HepG2 (cell line): ENCODE measurements around the gene TBC1D16. TPM values are rescaled to one million over a fixed set of nuclear protein-coding genes. Genes with fewer than 3 reads are reported as not detected.
A peak's percentile ranks its signal among the peaks of the same experiment; 100 is the strongest.

Experiments used
- ATAC-seq: fragments of 200-7000 bp; cut with Tn5 transposase; 3 replicates; pipeline ENCODE4 v1.9.1; 2020; ENCODE audit warnings: mild to moderate bottlenecking, moderate library complexity
- BruUV-seq: library from RNA; stranded (reverse); fragments of 400-500 nt; replicated peaks from 2 replicates; lab custom pipeline; 2021; lab: Mats Ljungman, UMichigan
- CTCF ChIA-PET: fragments of 300-600 bp; formaldehyde crosslinking; extraction: SDS; loops from one replicate; lab custom pipeline; 2021; ENCODE audit warnings: low total read pairs, inconsistent platforms, low intra/inter-chr PET ratio; lab: Yijun Ruan, JAX
- POLR2A ChIA-PET: fragments of 350-600 bp; sonication (Branson Sonifier 250); formaldehyde crosslinking; loops from one replicate; lab custom pipeline; 2020; ENCODE audit warnings: antibody characterized with exemption, inconsistent platforms; lab: Yijun Ruan, JAX
- DNase-seq: peaks from one replicate; pipeline ENCODE4 v3.0.0-alpha.2; 2015; ENCODE audit warnings: low spot score
- FAIRE-seq: peaks from 3 replicates; lab custom pipeline; 2011; peaks lifted over from hg19 to GRCh38; lab: Jason Lieb, UNC
- H2AFZ ChIP-seq: one replicate; pipeline ENCODE4 v1.6.1; 2011; ENCODE audit warnings: low read length, inconsistent platforms
- H3K27ac ChIP-seq: fragments of 300-600 bp; 3 replicates; pipeline ENCODE4 v1.8.0; 2011; ENCODE audit warnings: mixed run types, mild to moderate bottlenecking, mixed read lengths, low read length, inconsistent platforms; ENCODE audit not compliant: insufficient read depth; ENCODE audit errors: extremely low read length
- H3K27me3 ChIP-seq, 2 experiments: fragments of 200-600 bp in 1 of 2; 2 replicates in 1 of 2; 3 replicates in 1 of 2; pipeline versions ENCODE4 v1.6.0 to v1.8.0; 2011; ENCODE audit warnings: low read length in 2 of 2, mild to moderate bottlenecking in 2 of 2, moderate library complexity in 2 of 2, inconsistent platforms in 1 of 2; ENCODE audit not compliant: insufficient read depth in 2 of 2, control insufficient read depth in 1 of 2
- H3K36me3 ChIP-seq, 2 experiments: fragments of 200-600 bp in 1 of 2; replicated peaks in 1 of 2; 2 replicates in 1 of 2; 3 replicates in 1 of 2; pipeline versions ENCODE4 v1.5.1 to v1.8.0; 2011; ENCODE audit warnings: low read length in 2 of 2, inconsistent platforms in 1 of 2; ENCODE audit not compliant: insufficient read depth in 2 of 2, control insufficient read depth in 1 of 2
- H3K4me1 ChIP-seq: 2 replicates; pipeline ENCODE4 v1.5.1; 2012; ENCODE audit warnings: low read length, inconsistent platforms; ENCODE audit not compliant: insufficient read depth
- H3K4me2 ChIP-seq: 2 replicates; pipeline ENCODE4 v1.6.0; 2011; ENCODE audit warnings: low read depth, low read length, inconsistent platforms
- H3K4me3 ChIP-seq, 3 experiments: fragments of 200-600 bp in 1 of 3; sonication (generic), shearing (Covaris generic) in 1 of 3; replicated peaks in 1 of 3; 2 replicates each; pipeline ENCODE4 v1.5.1; 2011 to 2016; ENCODE audit warnings: low read length in 3 of 3, inconsistent platforms in 2 of 3, low read depth in 2 of 3, mild to moderate bottlenecking in 2 of 3, control low read depth in 1 of 3, mixed read lengths in 1 of 3; ENCODE audit not compliant: insufficient read depth in 1 of 3
- H3K79me2 ChIP-seq: one replicate; pipeline ENCODE4 v1.6.1; 2011; ENCODE audit warnings: low read length, inconsistent platforms; ENCODE audit not compliant: insufficient read depth
- H3K9ac ChIP-seq: 2 replicates; pipeline ENCODE4 v1.6.0; 2011; ENCODE audit warnings: mild to moderate bottlenecking, low read depth, low read length, inconsistent platforms; ENCODE audit not compliant: insufficient read depth
- H3K9me3 ChIP-seq: 2 replicates; pipeline ENCODE4 v1.5.1; 2012; ENCODE audit warnings: mild to moderate bottlenecking, low read length
- H4K20me1 ChIP-seq: 2 replicates; pipeline ENCODE4 v1.6.0; 2011; ENCODE audit warnings: inconsistent platforms, mild to moderate bottlenecking, low read length, moderate library complexity; ENCODE audit not compliant: insufficient read depth
- AKAP8 ChIP-seq: sonication (generic); formaldehyde crosslinking; IDR thresholded peaks from 2 replicates; pipeline ENCODE4 v1.5.1; 2020; ENCODE audit warnings: mild to moderate bottlenecking, missing genetic modification reagents
- CCDC6 ChIP-seq: sonication (generic); formaldehyde crosslinking; IDR thresholded peaks from 2 replicates; pipeline ENCODE4 v1.8.1; 2022; ENCODE audit warnings: mild to moderate bottlenecking, missing genetic modification reagents, moderate library complexity
- CHD2 ChIP-seq: IDR thresholded peaks from 2 replicates; pipeline ENCODE4 v1.6.1; 2011; ENCODE audit warnings: low read depth, low read length, improper control_type of control experiment
- HMGA1 ChIP-seq: sonication (generic); formaldehyde crosslinking; conservative IDR thresholded peaks from 2 replicates; pipeline ENCODE4 v1.4.0; 2020; ENCODE audit warnings: missing genetic modification reagents
- NCOA2 ChIP-seq: sonication (generic); formaldehyde crosslinking; IDR thresholded peaks from 2 replicates; pipeline ENCODE4 v1.8.0; 2022; ENCODE audit warnings: inconsistent platforms
- NFATC3 ChIP-seq: sonication (generic); formaldehyde crosslinking; IDR thresholded peaks from 2 replicates; pipeline ENCODE4 v1.5.1; 2020; ENCODE audit warnings: mild to moderate bottlenecking, missing genetic modification reagents
- NR2F6 ChIP-seq, 2 experiments: IDR thresholded peaks; 2 replicates each; pipeline ENCODE4 v1.6.1; 2016; ENCODE audit warnings: antibody characterized with exemption in 1 of 2, mild to moderate bottlenecking in 1 of 2
- PRPF4 ChIP-seq: fragments of 200-400 bp; formaldehyde crosslinking; IDR thresholded peaks from 2 replicates; pipeline ENCODE4 v1.6.1; 2016; ENCODE audit warnings: low read length, low read depth; ENCODE audit not compliant: poor library complexity, severe bottlenecking
- SMAD3 ChIP-seq: sonication (generic); formaldehyde crosslinking; IDR thresholded peaks from 2 replicates; pipeline ENCODE4 v1.4.0; 2020; ENCODE audit warnings: missing genetic modification reagents
- THAP8 ChIP-seq: sonication (generic); formaldehyde crosslinking; IDR thresholded peaks from 2 replicates; pipeline ENCODE4 v1.5.1; 2020; ENCODE audit warnings: missing genetic modification reagents, mild to moderate bottlenecking, borderline replicate concordance
- THAP9 ChIP-seq: sonication (generic); formaldehyde crosslinking; IDR thresholded peaks from 2 replicates; pipeline ENCODE4; 2020; ENCODE audit warnings: missing genetic modification reagents, mild to moderate bottlenecking, borderline replicate concordance
- ZNF124 ChIP-seq: sonication (generic); formaldehyde crosslinking; IDR thresholded peaks from 2 replicates; pipeline ENCODE4 v1.4.0; 2020; ENCODE audit warnings: missing genetic modification reagents
- ZNF33B ChIP-seq: sonication (generic); formaldehyde crosslinking; IDR thresholded peaks from 2 replicates; pipeline ENCODE4 v1.5.1; 2020; ENCODE audit warnings: mild to moderate bottlenecking, missing genetic modification reagents
- ZNF350 ChIP-seq: sonication (generic); formaldehyde crosslinking; IDR thresholded peaks from 2 replicates; pipeline ENCODE4 v1.4.0; 2020; ENCODE audit warnings: mild to moderate bottlenecking, low read depth, missing genetic modification reagents, borderline replicate concordance
- ZNF382 ChIP-seq: sonication (generic); formaldehyde crosslinking; IDR thresholded peaks from 2 replicates; pipeline ENCODE4 v1.5.0; 2020; ENCODE audit warnings: missing genetic modification reagents, mild to moderate bottlenecking, borderline replicate concordance
- ZNF460 ChIP-seq: sonication (generic); formaldehyde crosslinking; IDR thresholded peaks from 2 replicates; pipeline ENCODE4 v1.5.1; 2020; ENCODE audit warnings: missing genetic modification reagents, mild to moderate bottlenecking, borderline replicate concordance
- ZNF543 ChIP-seq: sonication (generic); formaldehyde crosslinking; IDR thresholded peaks from 2 replicates; pipeline ENCODE4 v1.4.0; 2020; ENCODE audit warnings: mild to moderate bottlenecking, missing genetic modification reagents
- ZNF567 ChIP-seq: sonication (generic); formaldehyde crosslinking; IDR thresholded peaks from 2 replicates; pipeline ENCODE4 v1.8.1; 2023; ENCODE audit warnings: mild to moderate bottlenecking, missing genetic modification reagents, borderline replicate concordance
- ZNF724P ChIP-seq: sonication (generic); formaldehyde crosslinking; IDR thresholded peaks from 2 replicates; pipeline ENCODE4 v1.8.0; 2022; ENCODE audit warnings: missing genetic modification reagents, borderline replicate concordance
- WGBS: methylation state at CpG from one replicate; pipeline ENCODE4 v1.1.6; 2017; ENCODE audit warnings: low lambda C conversion rate; 5-methylcytosine and 5-hydroxymethylcytosine counted together
- in situ Hi-C: cut with HindIII; loops from 2 replicates; pipeline ENCODE4 v1.10.0; 2017; ENCODE audit warnings: low pct_unique_long_range_greater_than_20kb; ENCODE audit not compliant: extremely low pct_ligation_motif_present
- intact Hi-C: fragments of 100-400 bp; cut with micrococcal nuclease; formaldehyde crosslinking; loops from one replicate; pipeline ENCODE4 v1.10.0; 2022; ENCODE audit not compliant: unreplicated experiment
- polyA plus RNA-seq, 8 experiments: library from polyadenylated mRNA; depleted of rRNA in 3 of 8; stranded (reverse) in 7 of 8; unstranded in 1 of 8; fragments of >200 nt; fragmentation: Illumina TruSeq in 4 of 8; extraction: Trizol in 4 of 8; gene quantifications; 2 replicates each; pipeline versions ENCODE4 v1.2.1 to v1.2.3, GENCODE V29; 2011 to 2016; ENCODE audit warnings: low read depth in 4 of 8, missing spikeins in 1 of 8, mixed read lengths in 1 of 8; ENCODE audit not compliant: insufficient read depth in 1 of 8
- total RNA-seq, 5 experiments: library from RNA; depleted of rRNA; stranded (reverse); fragments of >200 nt; fragmentation: Illumina TruSeq; extraction: Trizol; gene quantifications; 2 replicates each; pipeline ENCODE4 v1.2.3, GENCODE V29; 2016; ENCODE audit warnings: low read depth in 1 of 5

The TBC1D16 gene
- total and polyA plus RNA-seq, 2 of the 13 experiments (the other 11 are each of a cell fraction or from before 2014, with no cell fraction given), result 14.9 to 24.9 TPM

DNA sequence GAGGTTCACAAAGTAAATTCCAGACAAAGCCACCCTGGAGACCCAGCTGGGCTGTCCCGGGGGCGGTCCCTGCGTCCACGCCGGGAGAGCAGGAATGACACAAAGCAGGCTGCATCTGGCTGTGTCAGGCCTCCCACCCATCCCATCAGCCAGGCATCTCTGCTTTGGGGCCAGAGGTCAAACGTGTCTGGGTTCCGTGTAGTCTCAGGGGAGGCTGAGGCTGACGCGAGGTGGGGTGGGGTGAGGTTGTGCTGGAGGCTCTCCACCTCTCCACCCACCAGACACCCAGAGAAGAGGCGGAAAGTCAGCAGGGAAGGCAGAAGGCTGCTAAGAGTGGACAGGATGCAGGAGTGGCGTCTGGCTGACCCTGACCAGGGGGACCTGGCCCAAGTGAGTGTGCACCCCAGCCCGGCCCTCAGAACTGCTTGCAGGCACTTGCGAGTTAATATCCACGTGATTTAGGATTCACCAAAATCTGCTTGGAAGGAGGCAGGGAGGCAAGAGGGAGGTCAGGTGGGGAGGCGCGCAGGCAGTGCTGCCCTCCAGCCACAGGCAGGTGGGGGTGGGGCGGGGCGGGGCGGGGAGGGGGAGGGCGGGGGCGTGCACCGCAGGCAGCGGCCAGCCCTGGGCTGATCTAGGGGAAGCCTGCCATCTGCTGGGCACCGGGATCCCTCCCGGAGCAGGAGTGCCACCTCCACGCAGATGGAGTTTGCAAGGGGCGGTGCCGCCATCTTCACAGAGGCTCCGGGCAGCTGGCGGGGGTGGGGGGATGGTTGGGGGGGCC is 44.3 kb downstream of the TBC1D16 start (continued):
- TF ChIP-seq ZNF724P (CRISPR knock-in tag) (peak; percentile 10; the same call in 1 of the 2 replicates), ZNF33B (CRISPR knock-in tag) (0 out of 2 replicates have a peak, but pooled peaks have one; percentile 56), AKAP8 (CRISPR knock-in tag) (peak; percentile 3; the same call in 1 of the 2 replicates)

DNA sequence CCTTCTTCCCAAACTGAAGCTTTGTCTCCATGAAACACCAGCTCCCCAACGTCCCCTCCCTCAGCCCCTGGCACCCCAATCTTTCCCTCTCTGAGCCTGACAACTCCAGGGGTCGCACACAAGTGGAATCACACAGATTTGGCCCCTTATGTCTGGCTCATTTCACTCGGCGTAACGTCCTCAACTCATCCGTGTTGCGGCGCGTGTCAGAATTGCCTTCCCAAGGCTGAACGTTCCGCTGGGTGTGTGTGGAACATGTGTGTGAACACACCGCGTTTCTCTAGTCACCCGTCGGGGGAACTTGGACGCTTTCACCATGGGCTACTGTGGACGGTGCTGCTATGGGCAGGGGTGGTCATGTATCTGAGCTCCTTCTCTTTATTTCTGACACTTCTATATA is 45.0 kb downstream of the TBC1D16 start:
- H3K36me3 ChIP-seq, result no peaks in the 10 kb centered on the region
- BruUV-seq, result no TSS peak
- H3K27ac ChIP-seq, result peak overlapping the region; percentile 90
- H3K79me2 ChIP-seq, result peaks cover 10% of the 10 kb centered on the region
- intact Hi-C loops (no loop called here), in situ Hi-C loops (loop anchor here (5.0 kb wide), 3 partner anchors 63 to 178 kb away; partner anchors contain the start of gene CBX4)
- H3K9ac ChIP-seq, result peak overlapping the region; percentile 11; the same call in 1 of the 2 replicates
- ChIA-PET CTCF (interaction anchor here (1.2 to 1.8 kb wide), 2 partner anchors 20 to 146 kb away, joined by 4 to 6 read pairs; no protein-coding TSS in a partner anchor), POLR2A (interaction anchor here (5.9 to 10.9 kb wide), 3 partner anchors 148 to 193 kb away, joined by 98 to 333 read pairs (median 202); partner anchors contain the start of genes CBX4 and CBX8)
- H3K4me1 ChIP-seq, result peaks cover 96% of the 10 kb centered on the region
- H3K9me3 ChIP-seq, result no peaks in the 10 kb centered on the region
- no peak for DNase-seq
- H4K20me1 ChIP-seq, result no peaks in the 10 kb centered on the region
- no peak overlapping the region; a peak in 1 of 6 replicates for H3K4me3 ChIP-seq
- no peak overlapping the region for H2AFZ ChIP-seq
- H3K27me3 ChIP-seq, result no peaks in the 10 kb centered on the region
- FAIRE-seq, result no peak
- 89% methylated on average over 17 of the region's 17 CpGs for WGBS
- H3K4me2 ChIP-seq, result peak overlapping the region; percentile 88
- ATAC-seq, result no peak
- TF ChIP-seq NR2F6 (IDR thresholded peaks at IDR 0.05), result no peak
- TF ChIP-seq NR2F6 (CRISPR knock-in tag; IDR thresholded peaks at IDR 0.05), result no peak
- TF ChIP-seq PRPF4, result peak; percentile 75
- TF ChIP-seq SMAD3 (CRISPR knock-in tag), result no peak
- TF ChIP-seq CCDC6, result no peak
- no peak for TF ChIP-seq NFATC3 (CRISPR knock-in tag)
- TF ChIP-seq ZNF382 (CRISPR knock-in tag), result no peak
- 0 out of 2 replicates have a peak, but pooled peaks have one; percentile 18 for TF ChIP-seq ZNF350 (CRISPR knock-in tag)
- TF ChIP-seq ZNF124, result no peak
- TF ChIP-seq THAP8 (CRISPR knock-in tag), result no peak
- TF ChIP-seq ZNF543 (CRISPR knock-in tag), result 0 out of 2 replicates have a peak, but pooled peaks have one; percentile 7
- 0 out of 2 replicates have a peak, but pooled peaks have one; percentile 49 for TF ChIP-seq ZNF567 (CRISPR knock-in tag)
- no peak for TF ChIP-seq CHD2
- TF ChIP-seq NCOA2 (CRISPR knock-in tag), result no peak
- no peak for TF ChIP-seq HMGA1
- TF ChIP-seq THAP9 (CRISPR knock-in tag), result 0 out of 2 replicates have a peak, but pooled peaks have one; percentile 3
- TF ChIP-seq ZNF460 (CRISPR knock-in tag), result no peak
